ENCODE data around the gene KRTAP3-3.

Gene KRTAP3-3

GRCh38 chr17:40993084-40993483 lies 880 bp downstream of the KRTAP3-3 start:
- Mint-ChIP-seq H3K36me3 (peaks cover 0 to 2% of the 10 kb centered on the region in 2 donors), H3K9me3 (no peaks in the 10 kb centered on the region), H3K27me3 (peaks cover 27 to 43% of the 10 kb centered on the region in 2 donors), H3K4me1 (no peaks in the 10 kb centered on the region), H3K4me3 (no peak overlapping the region), H3K27ac (no peak overlapping the region)
- ATAC-seq (replicated peaks) (no peak), DNase-seq (no peak)

GRCh38 chr17:40992666-40993065 lies 1.3 kb downstream of the KRTAP3-3 start:
- H3K27me3 Mint-ChIP-seq: peaks cover 25 to 40% of the 10 kb centered on the region in 2 donors
- H3K4me1 Mint-ChIP-seq: peaks cover 1 to 3% of the 10 kb centered on the region in 2 donors
- H3K9me3 Mint-ChIP-seq: no peaks in the 10 kb centered on the region
- no peak for DNase-seq
- peaks cover 0 to 2% of the 10 kb centered on the region in 2 donors for H3K36me3 Mint-ChIP-seq
- no peak overlapping the region for H3K27ac Mint-ChIP-seq
- ATAC-seq (replicated peaks): no peak
- no peak overlapping the region for H3K4me3 Mint-ChIP-seq

GRCh38 chr17:40986920-40987319 lies 7.0 kb downstream of the KRTAP3-3 start:
- peaks cover 14 to 20% of the 10 kb centered on the region in 2 donors for H3K27me3 Mint-ChIP-seq
- no peaks in the 10 kb centered on the region for H3K9me3 Mint-ChIP-seq
- DNase-seq (no peak), ATAC-seq (replicated peaks) (no peak)
- H3K36me3 Mint-ChIP-seq: no peaks in the 10 kb centered on the region
- H3K27ac Mint-ChIP-seq: no peak overlapping the region
- no peak overlapping the region for H3K4me3 Mint-ChIP-seq
- H3K4me1 Mint-ChIP-seq: peaks cover 3 to 7% of the 10 kb centered on the region in 2 donors

GRCh38 chr17:40984226-40984625 lies 9.7 kb downstream of the KRTAP3-3 start, which contains the start of gene KRT40:
TSS of gene KRT40 (minus strand) at chr17:40984326. CDS start at chr17:40984273, 53 bp downstream.
- H3K36me3 Mint-ChIP-seq: no peaks in the 10 kb centered on the region
- H3K27me3 Mint-ChIP-seq: peaks cover 15 to 16% of the 10 kb centered on the region in 2 donors
- H3K27ac Mint-ChIP-seq: no peak within 1 kb of the TSS
- no peak for DNase-seq
- H3K4me3 Mint-ChIP-seq: no peak within 1 kb of the TSS
- no peak for ATAC-seq (replicated peaks)
- H3K9me3 Mint-ChIP-seq: no peaks in the 10 kb centered on the region
- peaks cover 3 to 7% of the 10 kb centered on the region in 2 donors for H3K4me1 Mint-ChIP-seq

GRCh38 chr17:40981115-40981514 lies 12.8 kb downstream of the KRTAP3-3 start:
- no peak overlapping the region for H3K27ac Mint-ChIP-seq
- ATAC-seq (replicated peaks): no peak
- no peaks in the 10 kb centered on the region for H3K36me3 Mint-ChIP-seq
- DNase-seq: no peak
- no peaks in the 10 kb centered on the region for H3K4me1 Mint-ChIP-seq
- H3K27me3 Mint-ChIP-seq: peaks cover 20 to 23% of the 10 kb centered on the region in 2 donors
- no peaks in the 10 kb centered on the region for H3K9me3 Mint-ChIP-seq
- H3K4me3 Mint-ChIP-seq: no peak overlapping the region

GRCh38 chr17:40980596-40980995 lies 13.4 kb downstream of the KRTAP3-3 start:
- no peaks in the 10 kb centered on the region for H3K36me3 Mint-ChIP-seq
- no peak for ATAC-seq (replicated peaks)
- no peaks in the 10 kb centered on the region for H3K4me1 Mint-ChIP-seq
- peaks cover 20 to 25% of the 10 kb centered on the region in 2 donors for H3K27me3 Mint-ChIP-seq
- no peak overlapping the region for H3K4me3 Mint-ChIP-seq
- no peak overlapping the region for H3K27ac Mint-ChIP-seq
- no peaks in the 10 kb centered on the region for H3K9me3 Mint-ChIP-seq
- DNase-seq: no peak

GRCh38 chr17:40980117-40980516 lies 13.8 kb downstream of the KRTAP3-3 start:
- no peaks in the 10 kb centered on the region for H3K36me3 Mint-ChIP-seq
- DNase-seq (no peak), ATAC-seq (replicated peaks) (no peak)
- no peak overlapping the region for H3K4me3 Mint-ChIP-seq
- H3K9me3 Mint-ChIP-seq: no peaks in the 10 kb centered on the region
- H3K27me3 Mint-ChIP-seq: peaks cover 23 to 29% of the 10 kb centered on the region in 2 donors
- H3K27ac Mint-ChIP-seq: no peak overlapping the region
- no peaks in the 10 kb centered on the region for H3K4me1 Mint-ChIP-seq

- no peaks in the 10 kb centered on the region for H3K9me3 Mint-ChIP-seq
- H3K36me3 Mint-ChIP-seq: no peaks in the 10 kb centered on the region
- peaks cover 20 to 38% of the 10 kb centered on the region in 2 donors for H3K27me3 Mint-ChIP-seq
- H3K4me3 Mint-ChIP-seq: no peak overlapping the region
- no peak for DNase-seq
- H3K27ac Mint-ChIP-seq: no peak overlapping the region
- H3K4me1 Mint-ChIP-seq: no peaks in the 10 kb centered on the region
- no peak for ATAC-seq (replicated peaks)
Observed at GRCh38 chr17:40978575-40979151, 15.3 kb downstream of the KRTAP3-3 start.

GRCh38 chr17:40975516-40975915 lies 18.4 kb downstream of the KRTAP3-3 start:
- ATAC-seq (replicated peaks) (no peak), DNase-seq (no peak)
- H3K36me3 Mint-ChIP-seq: no peaks in the 10 kb centered on the region
- H3K4me3 Mint-ChIP-seq: no peak overlapping the region
- no peak overlapping the region for H3K27ac Mint-ChIP-seq
- H3K9me3 Mint-ChIP-seq: no peaks in the 10 kb centered on the region
- no peaks in the 10 kb centered on the region for H3K4me1 Mint-ChIP-seq
- H3K27me3 Mint-ChIP-seq: peaks cover 13 to 40% of the 10 kb centered on the region in 2 donors

- no peaks in the 10 kb centered on the region for H3K36me3 Mint-ChIP-seq
- DNase-seq: no peak
- no peaks in the 10 kb centered on the region for H3K4me1 Mint-ChIP-seq
- no peak overlapping the region for H3K4me3 Mint-ChIP-seq
- no peaks in the 10 kb centered on the region for H3K9me3 Mint-ChIP-seq
- no peak overlapping the region for H3K27ac Mint-ChIP-seq
- peaks cover 9 to 46% of the 10 kb centered on the region in 2 donors for H3K27me3 Mint-ChIP-seq
- ATAC-seq (replicated peaks): no peak
Observed at GRCh38 chr17:40974366-40974765, 19.6 kb downstream of the KRTAP3-3 start.

- H3K4me3 Mint-ChIP-seq: no peak overlapping the region
- H3K27me3 Mint-ChIP-seq: peaks cover 4 to 35% of the 10 kb centered on the region in 2 donors
- ATAC-seq (replicated peaks): no peak
- H3K4me1 Mint-ChIP-seq: peaks cover 0 to 3% of the 10 kb centered on the region in 2 donors
- H3K36me3 Mint-ChIP-seq: no peaks in the 10 kb centered on the region
- H3K27ac Mint-ChIP-seq: no peak overlapping the region
- H3K9me3 Mint-ChIP-seq: peaks cover 2 to 3% of the 10 kb centered on the region in 2 donors
- DNase-seq: no peak
Observed at GRCh38 chr17:40967582-40967981, 26.4 kb downstream of the KRTAP3-3 start.

- H3K27ac Mint-ChIP-seq: no peak within 1 kb of the TSS
- H3K36me3 Mint-ChIP-seq: no peaks in the 10 kb centered on the region
- no peak for ATAC-seq (replicated peaks)
Observed at GRCh38 chr17:40966848-40967247, 27.1 kb downstream of the KRTAP3-3 start, which contains the start of gene KRT39. TSS of gene KRT39 (minus strand) at chr17:40966948. CDS start at chr17:40966856, 92 bp downstream.

GRCh38 chr17:40963838-40964237 lies 30.1 kb downstream of the KRTAP3-3 start:
- Mint-ChIP-seq H3K9me3 (peaks cover 2 to 3% of the 10 kb centered on the region in 2 donors), H3K27me3 (peaks cover 4 to 33% of the 10 kb centered on the region in 2 donors), H3K27ac (no peak overlapping the region), H3K4me1 (peaks cover 0 to 3% of the 10 kb centered on the region in 2 donors), H3K4me3 (no peak overlapping the region), H3K36me3 (no peaks in the 10 kb centered on the region)
- ATAC-seq (replicated peaks) (no peak), DNase-seq (no peak)

More at GRCh38 chr17:40966848-40967247, 27.1 kb downstream of the KRTAP3-3 start, which contains the start of gene KRT39:
- Mint-ChIP-seq H3K9me3 (peaks cover 2 to 3% of the 10 kb centered on the region in 2 donors), H3K27me3 (peaks cover 4 to 32% of the 10 kb centered on the region in 2 donors), H3K4me1 (peaks cover 0 to 3% of the 10 kb centered on the region in 2 donors), H3K4me3 (no peak within 1 kb of the TSS)
- no peak for DNase-seq

- Mint-ChIP-seq H3K4me1 (peaks cover 0 to 3% of the 10 kb centered on the region in 2 donors), H3K9me3 (peaks cover 2 to 3% of the 10 kb centered on the region in 2 donors), H3K27me3 (peaks cover 4 to 27% of the 10 kb centered on the region in 2 donors), H3K4me3 (no peak overlapping the region), H3K36me3 (no peaks in the 10 kb centered on the region), H3K27ac (no peak overlapping the region)
- no peak for DNase-seq
- no peak for ATAC-seq (replicated peaks)
Observed at GRCh38 chr17:40962059-40962561, 31.9 kb downstream of the KRTAP3-3 start.

GRCh38 chr17:40961591-40961990 lies 32.4 kb downstream of the KRTAP3-3 start:
- Mint-ChIP-seq H3K4me3 (no peak overlapping the region), H3K27ac (no peak overlapping the region), H3K9me3 (peaks cover 2 to 3% of the 10 kb centered on the region in 2 donors), H3K36me3 (no peaks in the 10 kb centered on the region), H3K27me3 (peaks cover 7 to 29% of the 10 kb centered on the region in 2 donors), H3K4me1 (peaks cover 0 to 3% of the 10 kb centered on the region in 2 donors)
- no peak for DNase-seq
- no peak for ATAC-seq (replicated peaks)
